NCI-H510A treated with DMSO at 0.1 percent for 48 hours (cell line): ENCODE results near the gene CFAP77.

Experiments used
- DNase-seq: peaks from one replicate; lab custom pipeline; 2025; lab: John Stamatoyannopoulos, UW

Gene CFAP77

DNA sequence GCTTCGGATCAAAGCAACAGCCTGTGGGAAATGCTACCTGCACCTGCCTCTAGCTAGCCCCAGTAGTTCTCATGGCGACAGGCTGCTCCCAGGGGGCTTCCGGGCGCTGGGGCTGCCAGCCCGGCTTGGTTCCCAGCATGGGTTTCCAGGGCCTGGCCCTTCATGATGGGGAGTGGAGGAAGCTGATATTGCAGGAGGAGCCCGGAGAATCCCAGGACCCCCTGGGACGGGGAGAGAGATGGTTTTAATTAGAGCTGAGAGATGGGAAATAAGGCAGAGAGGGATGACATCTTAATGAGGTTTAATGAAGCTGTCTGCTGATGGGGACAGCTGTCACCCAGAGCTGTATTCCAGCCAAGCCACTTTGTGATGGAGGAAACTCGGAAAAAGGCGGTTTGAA lies 78.6 kb downstream of the CFAP77 start:
- no peak for DNase-seq

DNA sequence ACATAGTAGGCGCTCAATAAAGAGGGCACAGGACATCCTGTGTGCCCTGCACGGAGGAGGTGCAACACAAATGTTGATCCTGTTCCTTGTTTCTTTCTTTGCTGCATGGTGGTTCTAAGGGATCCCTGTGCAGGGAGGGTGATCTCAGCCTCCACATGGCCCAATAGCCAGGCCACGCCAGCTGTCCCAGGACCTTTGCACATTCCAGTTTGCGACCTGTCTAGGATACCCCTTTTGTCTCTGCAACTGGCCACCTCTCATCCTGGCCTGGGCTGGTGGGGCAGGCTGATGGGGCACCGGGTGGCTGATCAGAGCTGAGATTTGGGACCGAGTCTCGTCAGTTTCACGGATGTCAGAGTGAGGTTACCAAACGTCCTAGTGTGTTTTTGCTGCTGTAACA lies 79.5 kb downstream of the CFAP77 start:
- DNase-seq = no peak

DNA sequence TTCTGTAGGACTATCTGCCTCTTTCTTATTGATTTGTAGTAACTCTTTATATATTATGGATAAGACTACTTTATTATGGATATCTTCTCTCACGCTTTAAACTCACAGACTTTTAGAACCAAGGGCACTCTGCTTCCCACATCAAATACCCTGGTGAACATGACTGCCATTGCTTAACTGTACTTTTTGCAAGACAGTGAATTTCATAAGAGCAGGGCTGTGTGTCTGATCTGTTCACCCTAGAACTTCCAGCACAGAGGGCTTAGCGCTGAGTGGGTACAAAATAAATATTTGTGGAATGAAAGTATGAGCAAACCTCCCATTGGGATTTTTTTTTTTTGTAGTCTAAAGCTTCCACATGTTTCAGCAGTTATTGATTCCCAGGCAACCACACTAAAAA lies 84.8 kb downstream of the CFAP77 start:
- DNase-seq = no peak

DNA sequence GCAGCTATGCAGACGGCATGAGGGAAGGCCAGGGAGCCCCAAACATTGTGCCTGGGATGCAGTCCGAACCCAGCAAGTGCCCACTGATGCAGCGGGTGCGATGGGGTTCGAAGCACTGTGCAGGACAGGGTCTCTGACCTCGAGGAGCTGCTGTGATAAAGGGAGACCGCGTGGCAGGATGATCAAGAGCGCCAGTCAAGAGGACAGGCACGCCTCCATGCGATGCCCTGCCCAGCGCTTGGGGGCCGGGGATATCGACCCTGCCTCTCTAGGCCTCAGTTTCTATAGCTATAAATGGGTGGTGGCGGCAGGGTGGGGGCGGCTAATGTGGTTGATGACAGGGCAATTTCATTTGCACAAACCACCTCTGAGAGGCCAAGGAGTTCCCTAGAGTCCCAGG lies 87.7 kb downstream of the CFAP77 start:
- no peak for DNase-seq

DNA sequence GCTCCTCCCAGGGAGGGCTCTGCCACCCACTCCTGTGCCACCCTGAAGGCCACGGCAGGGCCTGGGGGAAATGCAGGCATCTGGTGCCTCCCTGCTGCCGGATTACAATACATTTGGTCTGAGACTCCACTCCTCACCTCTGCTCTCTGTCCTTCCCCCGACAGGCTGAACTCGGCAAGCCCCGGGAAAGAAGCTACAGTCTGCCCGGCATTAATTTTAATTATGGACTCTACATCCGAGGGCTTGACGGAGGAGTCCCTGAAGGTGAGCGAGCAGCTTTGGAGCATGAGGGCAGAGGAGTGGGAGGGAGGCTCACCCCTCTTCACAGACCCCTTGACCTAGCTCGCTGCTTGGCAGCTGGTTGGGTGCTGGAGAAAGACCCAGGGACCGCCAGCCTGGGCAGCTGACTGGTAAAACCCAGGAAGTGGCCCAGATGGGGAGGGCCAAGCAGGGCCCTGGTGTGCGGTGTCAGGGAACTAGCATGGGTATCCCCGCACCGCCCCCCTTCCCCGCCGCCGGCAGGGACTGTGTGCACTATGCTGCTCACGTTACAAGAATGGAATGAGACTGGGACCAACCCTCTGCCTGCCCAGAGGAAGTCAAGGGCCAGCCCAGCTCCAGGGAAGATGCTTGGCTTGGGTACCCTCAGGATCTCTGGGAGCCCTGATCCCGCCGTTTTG lies 88.7 kb downstream of the CFAP77 start:
- DNase-seq = peak; percentile 12

DNA sequence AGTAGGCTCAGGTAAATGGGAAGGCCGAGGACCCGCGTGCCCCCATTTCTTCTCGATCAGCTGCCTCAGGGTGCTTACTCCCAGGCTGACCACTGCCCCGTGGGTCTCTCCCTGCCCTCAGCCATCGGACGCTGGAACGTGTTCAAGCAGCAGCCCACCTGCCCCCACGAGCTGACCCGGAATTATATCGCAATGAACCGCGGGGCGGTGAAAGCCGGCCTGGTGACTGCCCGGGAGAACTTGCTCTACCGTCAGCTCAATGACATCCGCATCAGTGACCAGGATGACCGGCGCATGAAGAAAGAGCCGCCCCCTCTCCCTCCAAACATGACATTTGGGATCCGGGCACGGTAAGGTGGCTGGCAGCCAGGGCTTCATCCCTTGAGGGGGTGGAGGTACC lies 89.2 kb downstream of the CFAP77 start:
- no peak for DNase-seq

DNA sequence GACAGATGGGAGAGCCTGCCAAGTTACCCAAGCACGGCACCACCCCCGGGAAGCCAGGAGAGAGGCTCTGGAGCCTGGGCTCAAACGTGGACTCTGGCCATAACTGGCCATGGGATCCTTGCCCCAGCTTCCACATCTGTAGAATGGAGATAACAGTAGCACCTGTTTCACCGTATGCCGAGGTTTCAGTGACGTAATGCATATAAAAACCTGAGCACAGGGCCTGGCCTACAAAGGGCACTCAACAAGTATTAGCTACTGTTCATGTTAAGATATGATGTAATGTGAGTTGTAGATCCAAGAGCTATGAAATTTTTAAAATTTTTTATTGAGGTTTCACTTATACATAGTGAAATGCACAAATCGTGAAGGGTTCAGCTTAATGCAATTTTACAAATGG lies 90.2 kb downstream of the CFAP77 start:
- no peak for DNase-seq

DNA sequence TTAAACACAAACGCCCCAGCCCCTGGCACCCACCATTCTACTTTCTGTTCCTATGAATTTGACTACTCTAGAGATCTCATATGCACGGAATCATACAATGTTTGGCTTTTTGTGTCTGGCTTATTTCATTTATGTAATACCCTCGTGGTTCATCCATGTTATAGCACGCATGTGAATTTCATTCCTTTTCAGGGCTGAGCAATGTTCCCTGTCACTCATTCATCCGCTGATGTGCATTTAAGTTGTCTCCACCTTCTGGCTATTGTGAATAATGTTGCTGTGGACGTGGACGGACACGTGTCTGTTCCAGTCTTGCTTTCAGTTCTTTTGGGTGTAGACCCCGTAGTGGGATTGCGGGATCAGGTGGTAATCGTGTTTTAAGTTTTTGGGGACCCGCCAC lies 92.5 kb downstream of the CFAP77 start:
- no peak for DNase-seq

DNA sequence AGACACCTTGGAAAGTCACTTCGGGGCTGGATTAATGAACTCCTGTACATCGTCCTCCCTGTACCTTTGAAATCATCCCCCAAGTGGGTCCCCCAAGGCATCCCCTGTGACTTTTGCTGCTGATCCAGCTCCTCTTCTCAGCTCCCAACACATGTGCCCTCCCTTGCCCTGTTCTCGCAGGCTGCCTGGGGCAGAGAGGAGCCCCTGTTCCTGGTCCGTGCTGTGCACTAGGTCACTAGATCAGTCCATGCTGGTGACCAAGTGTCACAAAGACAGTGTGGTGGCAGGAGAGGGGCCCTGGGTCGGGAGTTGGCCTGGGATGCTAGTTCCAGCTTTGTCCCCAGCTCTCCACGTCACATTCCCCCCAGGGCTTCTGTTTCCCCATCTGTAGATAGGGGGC lies 93.1 kb downstream of the CFAP77 start:
- no peak for DNase-seq

DNA sequence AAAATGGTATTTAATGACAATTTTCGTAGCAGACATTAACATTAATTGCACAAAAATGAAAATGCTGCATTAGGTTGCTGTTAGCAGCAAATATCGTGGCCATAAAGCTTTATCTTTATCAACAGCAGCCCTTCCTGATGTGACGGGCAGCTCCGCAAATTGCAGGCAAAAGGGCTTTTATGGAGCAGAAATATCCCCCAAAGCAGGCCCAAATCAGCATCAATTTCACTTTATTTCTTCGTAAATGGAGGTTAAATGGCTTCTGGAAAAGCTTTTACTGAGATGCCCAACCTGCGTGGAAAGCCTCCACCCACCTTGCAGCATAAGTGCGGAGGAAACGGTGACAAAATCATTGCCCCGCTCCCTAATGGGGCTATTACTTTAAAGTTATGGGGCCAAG lies 94.5 kb downstream of the CFAP77 start:
- no peak for DNase-seq

DNA sequence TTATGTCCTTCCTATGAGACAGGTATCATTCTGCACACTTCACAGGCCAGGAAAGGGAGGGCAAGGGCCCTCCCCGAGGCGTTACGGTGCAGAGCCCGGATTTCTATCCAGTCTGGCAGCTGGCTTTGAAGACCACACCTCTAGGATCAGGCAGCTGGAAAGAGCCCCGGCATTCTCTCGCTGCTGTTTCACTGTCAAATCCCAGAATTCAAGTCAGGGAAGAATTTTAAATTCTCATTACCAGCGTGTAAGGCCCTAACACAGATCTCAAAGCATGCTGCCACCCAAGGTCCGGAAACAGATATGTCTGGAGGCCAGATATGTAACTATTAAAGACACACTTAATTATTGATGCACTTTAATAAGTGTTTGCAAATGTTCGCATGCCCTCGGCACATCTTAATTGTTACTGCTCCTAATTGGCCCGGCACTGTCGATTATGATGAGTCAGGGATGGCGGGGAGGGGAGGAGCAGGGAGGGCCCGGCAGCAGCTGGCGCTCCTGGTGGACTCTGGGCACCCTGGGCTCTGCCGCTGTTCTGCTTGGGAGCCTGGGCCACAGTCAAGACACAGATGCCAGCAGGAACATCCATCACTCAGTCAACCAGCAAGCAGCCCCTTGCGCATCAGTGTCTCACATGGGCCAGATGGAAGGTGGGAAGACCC lies 96.1 kb downstream of the CFAP77 start:
- DNase-seq = peak; percentile 52

DNA sequence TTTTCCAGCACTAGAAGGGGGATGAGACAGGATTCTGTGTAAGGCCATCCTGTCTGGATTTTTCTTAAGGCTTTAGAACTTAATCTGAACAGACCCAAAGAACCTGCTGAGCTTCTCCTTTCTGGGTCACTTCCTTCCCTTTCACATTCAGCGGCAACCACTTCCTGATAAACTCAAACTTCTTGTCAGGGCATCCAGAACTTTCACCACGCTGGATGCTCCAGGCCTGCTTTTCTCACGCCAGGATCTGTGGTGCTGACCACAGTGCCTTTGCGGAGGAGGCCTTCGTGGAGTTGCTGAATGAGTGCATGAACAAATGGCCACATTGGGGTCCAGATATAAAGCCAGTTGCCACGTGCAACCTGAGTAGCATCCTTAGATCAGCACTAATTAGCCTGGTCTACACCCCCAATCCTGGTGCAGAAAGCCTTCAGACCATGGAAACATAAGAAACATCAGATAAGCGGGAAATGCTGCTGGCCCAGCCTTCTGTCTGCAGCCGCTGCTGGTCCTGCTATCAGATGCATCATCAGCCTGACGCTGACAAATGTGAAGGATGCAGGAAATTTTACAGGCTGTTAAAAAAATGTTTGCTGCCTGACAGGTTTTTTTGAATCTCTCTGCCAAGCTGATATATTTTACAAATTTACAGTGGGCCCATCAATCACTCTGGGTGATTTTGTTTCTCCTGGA lies 97.1 kb downstream of the CFAP77 start:
- DNase-seq = no peak

DNA sequence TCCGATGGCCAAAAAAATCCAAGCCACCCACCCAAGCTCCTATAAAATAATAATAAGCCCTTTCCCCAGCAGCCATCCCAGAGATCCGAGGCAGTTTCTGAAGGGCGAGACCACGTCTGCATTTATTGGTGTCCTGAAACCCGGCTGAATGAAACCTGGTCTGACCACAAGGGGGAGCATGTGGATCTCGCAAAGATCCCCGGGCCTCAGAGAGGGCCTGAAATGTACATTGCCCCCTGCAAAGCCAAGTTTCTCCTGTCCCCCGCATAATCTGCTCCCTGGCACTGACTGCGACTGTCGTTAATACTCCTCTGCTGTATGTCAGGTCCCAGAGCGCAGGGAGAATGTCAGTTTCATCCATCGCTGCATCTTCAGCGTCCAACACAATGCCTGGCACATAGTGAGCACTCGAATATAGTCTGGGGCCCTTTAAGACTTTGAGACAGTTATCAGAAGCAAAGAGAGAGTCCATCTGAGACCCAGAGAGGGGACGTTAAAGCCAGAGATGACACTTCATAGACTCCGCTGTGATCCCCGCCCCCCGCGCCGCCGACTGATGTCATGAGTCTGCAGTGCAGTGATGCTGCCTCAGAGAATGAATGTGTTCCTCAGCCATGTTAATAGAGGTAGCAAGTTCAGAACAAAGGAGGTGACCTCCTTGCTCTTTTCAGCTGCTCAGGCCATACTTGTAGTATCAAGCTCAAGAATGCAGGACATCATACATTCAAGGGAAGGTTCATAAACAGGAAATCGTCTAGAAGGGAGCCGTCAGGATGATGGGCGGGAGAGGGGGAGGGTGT lies 97.9 kb downstream of the CFAP77 start:
- DNase-seq = peak; percentile 86

DNA sequence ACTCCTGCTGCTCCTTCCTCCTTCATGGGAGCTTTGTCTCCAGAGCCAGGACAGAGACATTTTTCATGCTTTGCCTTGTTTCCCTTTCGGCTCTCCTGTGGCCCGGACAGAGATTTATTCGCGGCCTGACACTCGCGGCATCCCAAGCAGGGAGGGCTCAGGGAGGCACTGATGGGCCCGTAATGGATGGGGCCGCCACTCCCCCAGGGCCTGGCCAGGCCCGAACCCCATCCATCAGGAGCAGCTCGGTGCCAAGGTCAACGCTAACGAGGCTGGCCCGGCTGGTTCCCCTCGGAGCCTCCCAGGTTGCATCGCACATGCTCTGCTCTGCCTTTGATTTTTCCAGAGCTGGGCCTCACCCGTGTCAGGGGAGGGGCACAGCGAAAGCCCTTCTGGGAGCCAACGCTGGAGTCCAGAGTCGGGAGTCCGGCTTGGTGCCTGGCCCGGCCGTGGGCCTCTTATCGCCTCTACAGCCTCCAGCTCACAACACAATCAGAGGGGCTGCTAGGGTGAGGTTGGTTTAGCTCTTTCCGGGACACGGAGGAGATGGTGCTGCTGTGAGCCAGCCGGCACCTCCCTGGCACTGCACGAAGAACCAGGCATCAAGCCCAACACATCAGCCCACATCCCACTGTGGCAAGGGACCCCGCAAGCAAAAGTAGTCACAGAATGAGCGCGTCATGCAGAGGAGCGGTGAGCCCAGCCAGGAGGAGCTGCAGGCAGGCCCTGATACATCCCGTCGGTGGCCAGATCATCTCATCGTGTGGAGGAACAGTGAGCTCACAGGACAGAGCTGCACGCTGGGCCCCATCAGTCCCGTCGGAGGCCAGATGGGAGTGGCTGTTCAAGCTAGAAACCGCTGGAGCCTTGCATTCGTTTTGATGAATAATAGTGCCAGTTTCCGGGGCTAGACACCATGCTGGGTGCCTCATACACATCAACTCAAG lies 100.2 kb downstream of the CFAP77 start:
- DNase-seq = no peak

DNA sequence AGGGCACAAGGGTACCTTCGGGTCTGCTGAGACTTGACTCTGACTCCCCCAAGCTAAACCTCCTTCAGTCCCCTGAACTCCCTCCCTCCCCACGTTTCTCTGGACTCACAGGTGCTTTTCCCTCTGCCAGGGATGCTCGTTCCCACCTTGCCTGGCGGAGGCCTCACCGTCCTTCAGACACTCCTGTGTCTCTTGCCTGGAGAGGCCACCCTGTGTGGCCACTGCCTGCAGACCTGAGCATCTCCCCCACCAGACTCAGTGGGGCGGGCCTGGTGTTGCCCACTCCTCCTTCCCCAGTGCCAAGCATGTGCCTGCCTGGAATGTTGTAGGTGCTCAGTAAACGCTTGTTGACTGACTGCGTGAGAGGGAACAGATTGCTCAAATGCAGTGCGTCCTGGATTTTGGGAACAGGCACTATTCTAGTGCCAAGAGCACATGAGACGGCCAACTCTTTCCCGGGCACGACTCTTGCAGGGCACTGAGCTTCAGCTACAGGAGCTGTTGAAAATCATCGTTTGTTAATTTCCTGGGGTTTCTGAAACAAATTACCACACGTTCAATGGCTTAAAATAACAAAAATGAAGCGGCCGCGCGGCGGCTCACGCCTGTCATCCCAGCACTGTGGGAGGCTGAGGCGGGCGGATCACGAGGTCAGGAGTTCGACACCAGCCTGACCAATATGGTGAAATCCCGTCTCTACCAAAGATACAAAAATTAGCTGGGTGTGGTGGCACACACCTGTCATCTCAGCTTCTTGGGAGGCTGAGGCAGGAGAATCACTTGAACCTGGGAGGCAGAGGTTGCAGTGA lies 101.4 kb downstream of the CFAP77 start:
- DNase-seq = no peak

DNA sequence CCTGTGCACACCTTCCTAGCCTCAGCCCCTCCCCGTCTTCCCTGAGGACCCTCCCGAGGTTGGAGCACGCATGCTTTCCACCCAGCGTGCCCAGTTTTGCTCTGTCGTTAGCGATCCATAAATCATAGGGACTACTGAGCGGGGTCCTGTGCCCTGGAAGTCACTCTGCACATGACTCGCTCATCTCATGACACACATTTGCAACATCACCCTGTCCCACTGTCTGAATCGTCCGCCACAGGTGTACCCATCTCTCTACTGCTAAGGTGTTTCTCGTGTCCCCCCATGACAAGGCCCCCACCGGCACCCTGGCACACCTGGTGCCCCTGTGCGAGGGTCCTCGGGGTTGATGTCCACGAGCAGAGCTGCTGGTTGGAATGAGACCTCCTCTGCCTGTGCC lies 103.4 kb downstream of the CFAP77 start:
- no peak for DNase-seq

DNA sequence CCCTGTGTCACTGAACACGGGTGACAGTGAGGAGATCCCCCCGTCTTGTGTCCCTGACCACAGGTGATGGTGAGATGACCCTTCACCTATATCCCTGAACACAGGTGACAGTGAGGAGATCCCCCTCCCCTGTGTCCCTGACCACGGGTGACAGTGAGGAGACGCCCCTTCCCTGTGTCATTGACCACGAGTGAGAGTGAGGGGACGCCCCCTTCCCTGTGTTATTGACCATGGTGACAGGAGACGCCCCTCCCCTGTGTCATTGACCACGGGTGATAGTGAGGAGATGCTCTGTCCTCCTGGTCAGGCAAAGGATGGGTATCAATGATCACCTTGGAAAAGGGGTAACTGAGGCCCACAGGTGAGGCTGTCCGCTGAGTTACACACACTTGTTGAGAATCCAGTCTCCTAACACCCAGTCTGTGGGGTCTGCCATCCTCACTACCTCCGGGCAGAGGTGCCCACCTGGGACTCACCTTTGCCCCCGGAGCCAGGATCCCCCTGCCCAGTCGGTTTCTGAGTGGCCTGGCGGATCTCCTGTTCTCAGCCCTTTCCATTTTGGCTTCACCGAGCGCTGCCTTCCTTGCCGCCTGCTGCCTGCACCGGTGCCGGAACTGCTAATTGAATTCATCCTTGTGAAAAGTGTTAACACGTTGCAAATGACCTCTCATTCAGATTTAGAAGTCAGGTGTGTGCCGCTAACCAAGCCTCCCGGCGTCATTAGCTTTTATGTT lies 104.2 kb downstream of the CFAP77 start:
- DNase-seq = no peak

DNA sequence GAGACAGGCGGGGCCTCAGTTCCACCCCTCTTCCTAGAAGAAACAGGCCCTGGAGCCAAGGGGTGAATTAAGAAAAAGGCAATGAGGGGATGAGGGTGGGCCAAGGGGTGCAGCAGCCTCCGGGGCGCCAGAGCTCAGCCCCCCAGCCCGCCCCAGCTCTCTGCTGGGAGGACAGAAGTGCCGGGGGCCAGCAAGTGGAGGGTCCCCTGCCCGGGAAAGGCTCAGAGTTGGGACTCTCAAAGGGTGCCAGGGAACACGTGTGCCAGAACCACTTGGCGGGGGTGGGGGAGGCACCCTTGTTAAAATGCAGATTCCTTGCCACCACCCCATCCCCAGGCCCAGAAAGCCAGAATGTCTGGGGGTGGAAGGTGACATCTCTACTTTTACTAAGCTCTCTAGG lies 104.8 kb downstream of the CFAP77 start:
- DNase-seq = no peak

DNA sequence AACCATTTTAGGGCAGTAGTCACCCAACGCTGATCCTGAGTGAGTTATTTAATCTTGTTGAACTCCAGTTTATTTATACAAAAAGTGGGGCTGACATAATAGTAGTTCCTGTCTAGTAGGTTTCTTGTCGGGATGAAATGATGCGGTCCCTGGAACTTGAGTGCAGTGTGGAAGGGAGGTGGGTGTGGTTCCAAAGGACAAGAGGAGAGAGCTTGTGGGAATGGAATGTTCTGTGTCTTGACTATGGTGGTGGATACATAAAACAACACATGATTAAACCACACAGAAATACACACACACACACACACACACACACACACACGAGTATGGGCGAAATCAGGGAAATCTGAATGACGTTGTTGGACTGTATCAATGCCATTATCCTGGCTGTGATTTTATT lies 106.3 kb downstream of the CFAP77 start:
- no peak for DNase-seq

DNA sequence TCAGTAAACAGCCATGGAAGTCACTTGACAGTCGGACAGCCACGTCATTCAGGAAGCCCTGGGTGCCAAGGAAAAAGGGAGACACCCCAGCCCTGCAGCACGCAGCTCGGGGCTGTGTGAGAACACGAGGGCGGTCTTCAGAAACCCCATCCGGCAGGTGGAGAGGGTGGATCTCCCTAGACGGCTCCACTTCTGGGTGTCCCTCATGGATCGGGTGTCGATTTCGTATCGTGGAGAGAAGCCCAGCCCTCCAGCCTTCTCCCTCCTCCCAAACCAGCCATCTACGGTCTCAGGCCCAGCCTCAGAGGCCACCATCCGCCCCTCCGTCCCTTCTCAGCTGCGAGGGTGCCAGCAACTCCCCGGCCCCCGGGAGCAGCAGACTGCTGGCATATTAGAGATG lies 106.9 kb downstream of the CFAP77 start:
- DNase-seq = peak; percentile 40
